ENCODE measurements around the gene PIK3CB. TPM values are rescaled to one million over a fixed set of nuclear protein-coding genes. Genes with fewer than 3 reads are reported as not detected.

Gene PIK3CB
- total and polyA plus RNA-seq, 4 donors, result 12.8 to 41.9 (median 27.5) TPM

GRCh38 chr3:138873471-138874278 is 38.9 kb upstream of the PIK3CB start:
- Histone ChIP-seq H3K27ac (ENCODE audit: low read depth in 1 of 2, low read length in 1 of 2) (no peak overlapping the region), H3K9ac (ENCODE audit: insufficient read depth in 1 of 2, low read length in 2 of 2) (no peak overlapping the region), H3K27me3 (ENCODE audit: control insufficient read depth in 3 of 3, insufficient read depth in 3 of 3, low read length in 2 of 3) (no peaks in the 10 kb centered on the region), H3K4me3 (no peak overlapping the region), H3K4me1 (ENCODE audit: control insufficient read depth in 5 of 5, insufficient read depth in 5 of 5, low read length in 5 of 5) (no peaks in the 10 kb centered on the region), H3K36me3 (ENCODE audit: control insufficient read depth in 4 of 4, insufficient read depth in 4 of 4, low read length in 4 of 4) (no peaks in the 10 kb centered on the region), H3K9me3 (ENCODE audit: control insufficient read depth in 4 of 4, insufficient read depth in 3 of 4, low read length in 3 of 4) (peaks cover 0 to 2% (median 0%) of the 10 kb centered on the region in 4 donors)
- DNase-seq (no peak), ATAC-seq (ENCODE audit: insufficient read depth, low FRiP score) (no peak)
- WGBS, 2 donors, result 62 to 67% methylated on average over 10 of the region's 10 CpGs
- no peak for TF ChIP-seq CTCF (IDR thresholded peaks at IDR 0.05; ENCODE audit: control extremely low read depth, extremely low read depth)

GRCh38 chr3:138872632-138873031 is 37.9 kb upstream of the PIK3CB start:
- Histone ChIP-seq H3K9ac (ENCODE audit: insufficient read depth in 1 of 2, low read length in 2 of 2) (no peak overlapping the region), H3K4me1 (ENCODE audit: control insufficient read depth in 5 of 5, insufficient read depth in 5 of 5, low read length in 5 of 5) (no peaks in the 10 kb centered on the region), H3K27me3 (ENCODE audit: control insufficient read depth in 3 of 3, insufficient read depth in 3 of 3, low read length in 2 of 3) (no peaks in the 10 kb centered on the region), H3K27ac (ENCODE audit: low read depth in 1 of 2, low read length in 1 of 2) (no peak overlapping the region), H3K9me3 (ENCODE audit: control insufficient read depth in 4 of 4, insufficient read depth in 3 of 4, low read length in 3 of 4) (peaks cover 0 to 2% (median 0%) of the 10 kb centered on the region in 4 donors), H3K36me3 (ENCODE audit: control insufficient read depth in 4 of 4, insufficient read depth in 4 of 4, low read length in 4 of 4) (no peaks in the 10 kb centered on the region), H3K4me3 (no peak overlapping the region)
- ATAC-seq (ENCODE audit: insufficient read depth, low FRiP score) (no peak), DNase-seq (no peak)
- TF ChIP-seq CTCF (IDR thresholded peaks at IDR 0.05; ENCODE audit: control extremely low read depth, extremely low read depth), result no peak
- WGBS, 2 donors, result 92 to 97% methylated on average over 4 of the region's 4 CpGs

GRCh38 chr3:138867996-138868395 is 33.3 kb upstream of the PIK3CB start:
- Histone ChIP-seq H3K9me3 (ENCODE audit: control insufficient read depth in 4 of 4, insufficient read depth in 3 of 4, low read length in 3 of 4) (no peaks in the 10 kb centered on the region), H3K4me3 (no peak overlapping the region), H3K9ac (ENCODE audit: insufficient read depth in 1 of 2, low read length in 2 of 2) (no peak overlapping the region), H3K27ac (ENCODE audit: low read depth in 1 of 2, low read length in 1 of 2) (no peak overlapping the region), H3K4me1 (ENCODE audit: control insufficient read depth in 5 of 5, insufficient read depth in 5 of 5, low read length in 5 of 5) (peaks cover 0 to 6% (median 0%) of the 10 kb centered on the region in 5 donors), H3K36me3 (ENCODE audit: control insufficient read depth in 4 of 4, insufficient read depth in 4 of 4, low read length in 4 of 4) (no peaks in the 10 kb centered on the region), H3K27me3 (ENCODE audit: control insufficient read depth in 3 of 3, insufficient read depth in 3 of 3, low read length in 2 of 3) (no peaks in the 10 kb centered on the region)
- TF ChIP-seq CTCF (IDR thresholded peaks at IDR 0.05; ENCODE audit: control extremely low read depth, extremely low read depth), result no peak
- WGBS, 2 donors, result 23 to 39% methylated on average over 1 of the region's 1 CpG
- ATAC-seq (ENCODE audit: insufficient read depth, low FRiP score) (no peak), DNase-seq (no peak)

Data from lung (tissue), 12 donors.